Measurements from ENCODE around the gene HEXIM1.

HEXIM1 gene

DNA sequence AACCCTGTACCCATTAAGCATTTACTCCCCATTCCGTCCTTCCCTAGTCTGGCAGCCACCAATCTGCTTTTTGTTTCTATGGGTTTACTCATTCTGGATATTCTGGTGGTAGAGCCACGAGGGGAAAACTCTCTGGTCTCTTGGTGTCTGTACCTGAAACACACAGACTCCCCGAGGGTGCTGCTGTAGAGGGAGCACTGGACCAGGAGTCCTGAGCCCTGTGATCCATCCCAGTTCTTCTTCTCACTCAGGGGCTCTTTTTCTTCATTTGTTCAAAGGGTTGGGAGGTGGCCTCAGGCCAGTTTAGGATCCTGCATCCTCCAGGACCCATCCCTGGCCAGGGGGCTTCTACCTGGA, 27.5 kb downstream of the HEXIM1 start:
- DNase-seq, result no peak

DNA sequence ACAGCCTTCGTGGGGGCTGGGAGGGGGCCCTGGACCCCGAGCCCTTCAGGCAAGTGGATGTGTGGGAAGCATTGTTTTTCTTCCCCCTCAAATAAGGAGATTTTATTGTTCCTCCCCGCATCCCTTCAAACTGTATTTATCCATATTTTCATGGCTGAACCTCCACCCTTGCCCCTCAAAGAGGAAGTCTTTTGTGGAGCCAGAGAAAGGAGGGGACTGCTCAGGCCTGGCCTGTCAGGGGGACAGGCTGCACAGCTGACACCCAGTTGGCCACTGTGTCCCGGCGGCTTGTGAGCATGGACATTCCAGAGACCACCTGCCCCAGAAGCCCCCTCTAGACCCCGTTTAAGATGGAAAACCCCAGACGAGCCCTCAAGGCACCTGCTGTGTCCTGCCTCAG, 29.3 kb downstream of the HEXIM1 start:
- no peak for DNase-seq

DNA sequence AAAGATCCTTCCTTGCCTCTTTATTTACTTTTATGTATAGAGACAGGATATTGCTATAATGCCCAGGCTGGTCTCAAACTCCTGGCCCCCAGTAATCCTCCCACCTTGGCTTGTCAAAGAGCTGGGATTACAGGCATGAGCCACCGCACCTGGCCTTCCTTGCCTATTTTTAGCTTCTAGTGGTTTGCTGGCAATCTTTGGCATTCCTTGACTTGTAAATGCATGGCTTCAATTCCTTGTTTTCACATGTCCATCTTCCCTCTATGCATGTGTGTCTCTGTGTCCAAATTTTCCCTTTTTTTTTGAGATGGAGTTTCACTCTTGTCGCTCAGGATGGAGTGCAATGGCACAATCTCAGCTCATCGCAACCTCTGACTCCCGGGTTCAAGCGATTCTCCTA, 35.9 kb downstream of the HEXIM1 start:
- no peak for DNase-seq

DNA sequence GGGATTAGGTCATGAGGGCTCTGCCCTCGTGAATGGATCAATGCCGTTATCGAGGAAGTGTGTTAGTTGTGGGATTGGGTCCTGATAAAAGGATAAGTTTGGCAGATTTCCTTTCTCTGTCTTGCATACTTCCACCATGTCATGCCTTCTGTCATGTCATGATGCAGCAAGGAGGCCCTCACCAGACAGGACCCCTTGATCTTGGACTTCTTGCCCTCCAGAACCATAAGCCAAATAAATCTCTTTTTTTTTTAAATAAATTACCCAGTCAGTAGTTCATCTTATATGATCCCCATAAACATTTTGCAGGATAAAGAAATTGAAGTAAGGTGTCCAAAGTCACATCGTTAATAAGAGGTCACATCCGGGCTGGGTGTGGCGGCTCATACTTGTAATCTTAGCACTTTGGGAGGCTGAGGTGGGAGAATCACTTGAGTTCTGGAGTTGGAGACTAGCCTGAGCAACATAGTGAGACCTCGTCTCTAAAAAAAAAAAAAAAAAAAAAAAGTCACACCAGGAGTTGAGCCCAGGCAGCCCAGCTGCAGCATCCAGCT, 38.6 kb downstream of the HEXIM1 start:
- DNase-seq, result no peak

DNA sequence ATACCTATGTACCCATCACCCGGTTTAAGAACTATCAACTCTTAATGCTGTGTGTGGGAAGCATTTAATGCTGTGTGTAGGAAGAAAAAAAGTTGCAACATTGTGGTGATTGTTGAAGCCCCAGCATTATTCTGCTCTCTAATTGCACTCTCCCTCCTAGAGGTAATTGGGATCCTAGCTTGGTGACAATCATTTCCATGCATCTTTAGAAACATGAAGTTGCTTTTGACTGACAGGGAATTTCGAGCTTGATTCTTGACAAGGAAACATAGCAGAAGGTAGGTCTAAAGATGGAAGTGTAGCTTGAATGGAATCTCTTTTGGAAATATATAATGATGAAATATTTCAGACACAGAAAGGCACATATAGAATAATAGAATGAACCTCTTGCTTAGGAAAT, 40.7 kb downstream of the HEXIM1 start:
- no peak for DNase-seq

DNA sequence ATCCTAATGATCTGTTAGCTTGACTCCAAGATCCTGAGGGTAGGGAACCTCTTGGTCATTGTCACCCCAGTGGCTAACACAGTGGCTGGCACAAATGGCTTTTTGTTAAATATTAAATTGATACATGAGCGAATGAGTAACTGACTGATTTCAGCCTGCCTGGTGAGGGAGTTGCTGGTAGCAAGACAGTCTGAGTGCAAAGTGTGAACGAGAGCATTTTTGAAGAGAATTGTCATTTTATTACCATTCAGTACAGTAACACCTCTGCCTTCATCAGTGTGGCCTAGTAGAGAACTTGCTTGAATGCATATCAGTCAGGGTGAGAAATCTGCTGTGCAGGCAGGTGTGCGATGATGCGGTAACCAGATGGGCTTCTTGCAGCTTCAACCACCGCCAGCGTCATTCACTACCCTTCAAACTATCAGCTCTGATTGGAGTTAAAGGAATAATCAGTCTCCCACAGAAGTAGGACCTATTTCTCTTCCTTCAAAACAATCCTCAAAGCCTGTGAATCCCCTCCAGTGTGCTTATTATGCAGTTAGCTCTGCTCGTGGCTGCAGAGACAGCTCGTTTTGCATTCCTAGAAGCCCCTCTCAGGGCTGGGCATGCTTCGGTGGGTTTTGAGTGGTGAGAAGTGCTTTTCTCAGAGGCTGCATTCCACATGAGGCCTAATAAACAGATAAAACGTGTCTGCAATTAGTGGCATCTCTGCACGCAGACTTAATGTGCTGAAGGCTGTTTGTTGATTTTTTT, 42.4 kb downstream of the HEXIM1 start:
- no peak for DNase-seq

DNA sequence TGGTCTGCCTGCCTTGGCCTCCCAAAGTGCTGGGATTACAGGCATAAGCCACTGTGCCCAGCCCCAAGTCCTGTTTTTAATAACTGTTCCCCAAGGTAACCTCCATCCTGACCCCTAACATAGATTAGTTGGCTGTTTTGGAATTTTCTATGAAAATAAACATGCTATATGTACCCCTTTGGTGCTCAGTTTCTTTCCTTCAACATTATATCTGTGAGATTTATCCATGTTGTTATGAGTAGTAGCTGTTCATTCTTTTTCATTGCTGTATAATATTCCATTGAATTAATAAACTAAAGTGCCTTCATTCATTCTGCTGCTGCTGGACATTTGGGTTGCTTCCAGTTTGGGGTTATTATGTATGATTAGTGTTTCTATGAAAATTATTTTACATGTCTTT, 47.1 kb downstream of the HEXIM1 start:
- DNase-seq, result no peak

DNA sequence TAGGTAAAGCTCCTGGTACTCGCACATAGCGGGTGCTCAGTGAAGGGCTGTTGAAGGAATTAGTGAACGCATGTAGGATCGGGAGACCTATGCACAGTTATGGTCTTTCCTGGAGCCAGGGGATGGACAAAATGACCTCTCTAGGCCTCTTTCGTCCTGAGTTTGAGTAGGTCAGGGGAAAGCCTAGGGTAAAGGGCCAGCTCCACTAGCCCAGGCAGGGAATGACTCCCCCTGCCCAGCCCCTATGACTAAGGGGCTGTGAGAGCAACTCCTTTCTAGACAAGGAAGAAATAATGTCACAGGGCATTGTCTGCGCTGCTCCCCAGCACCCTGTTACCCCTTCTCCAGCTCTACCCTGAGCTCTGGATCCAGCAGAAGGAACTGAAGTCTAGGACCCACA, 48.8 kb downstream of the HEXIM1 start:
- DNase-seq, result no peak

DNA sequence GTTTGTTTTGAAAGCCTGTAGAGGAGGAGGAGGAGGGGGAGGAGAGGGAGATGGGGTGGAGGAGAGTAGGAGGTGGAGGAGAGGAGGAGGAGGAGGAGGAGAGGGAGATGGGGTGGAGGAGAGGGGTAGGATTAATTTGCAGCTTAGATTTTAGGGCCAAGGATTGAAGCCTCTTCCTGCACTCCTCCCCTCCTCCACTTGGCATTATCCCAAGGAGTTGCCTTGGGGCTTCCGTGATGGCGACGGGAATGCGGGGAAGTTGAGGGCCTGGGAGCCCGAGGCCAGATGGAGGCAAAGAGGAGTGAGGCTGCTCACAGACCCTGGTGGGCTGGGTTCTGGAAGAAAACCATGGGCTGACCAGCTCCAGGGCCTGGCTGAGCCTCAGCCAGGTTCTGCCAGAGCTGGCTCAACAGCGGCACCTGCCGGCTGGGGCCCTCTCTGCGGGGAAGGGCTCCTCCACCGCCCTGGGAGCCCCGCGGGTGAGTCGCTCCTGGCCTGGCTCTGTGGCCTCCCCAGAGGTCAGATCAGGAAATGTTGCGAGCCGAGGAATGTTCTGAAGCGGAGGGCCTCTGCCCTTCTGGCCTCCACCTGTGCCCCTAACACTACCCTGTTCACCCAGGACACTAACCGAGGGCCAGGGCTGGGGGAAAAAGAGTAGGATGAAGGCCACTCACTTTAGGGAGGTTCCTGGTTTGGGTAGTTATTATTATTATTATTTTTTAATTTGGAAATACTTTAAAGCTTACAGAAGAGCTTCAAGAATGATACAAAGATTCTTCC, 49.5 kb downstream of the HEXIM1 start:
- peak; percentile 87 for DNase-seq

DNA sequence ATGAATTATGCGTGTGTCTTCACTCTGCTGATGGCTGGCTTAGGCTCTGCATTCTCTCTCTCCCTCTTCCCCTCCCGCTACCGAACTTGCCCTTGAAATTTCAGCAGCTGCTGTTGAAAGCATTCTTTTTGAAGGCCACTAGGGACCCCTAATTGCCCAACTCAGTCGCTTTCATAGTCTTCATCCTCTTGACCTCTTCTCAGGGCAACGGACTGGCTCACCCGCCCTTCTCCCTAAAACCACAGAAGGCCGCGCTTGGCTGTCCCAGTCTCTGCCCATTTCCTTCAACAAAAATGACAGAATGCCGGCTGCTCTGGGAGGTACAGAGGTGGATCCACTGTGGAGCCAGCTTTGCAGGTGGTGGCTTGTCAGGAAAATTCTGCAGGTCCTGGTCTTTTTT, 52.4 kb downstream of the HEXIM1 start:
- DNase-seq, result no peak

DNA sequence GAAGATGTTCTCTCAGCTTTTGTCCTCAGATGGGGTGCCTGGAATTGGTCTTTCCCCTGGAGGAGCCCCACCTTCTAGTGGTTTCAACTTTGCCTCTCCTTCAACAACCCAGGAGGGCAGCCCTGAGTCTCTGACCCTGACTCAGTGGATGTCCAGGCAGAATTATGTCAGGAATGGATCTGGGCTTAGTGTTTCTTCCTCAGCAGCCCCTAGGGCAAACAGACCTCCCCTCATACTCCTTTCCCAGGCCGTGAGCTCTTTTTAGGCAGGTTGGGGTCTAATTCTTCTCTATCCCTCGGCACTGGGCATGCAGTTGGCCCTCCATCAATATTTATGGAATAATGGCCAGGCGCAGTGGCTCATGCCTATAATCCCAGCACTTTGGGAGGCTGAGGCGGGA, 53.2 kb downstream of the HEXIM1 start:
- no peak for DNase-seq

All from CD4-positive, alpha-beta T cell treated with Interleukin-17A for 1 hour (primary cell).